Parathyroid adenoma (tissue), 2 donors: ENCODE data around the gene PHOSPHO1.

Experiments
- H2AFZ ChIP-seq: fragments of 300-600 bp; sonication (generic); one replicate; pipeline ENCODE4 v1.7.0; 2017; ENCODE audit warnings: antibody characterized with exemption, mild to moderate bottlenecking
- H3K27ac ChIP-seq: fragments of 300-600 bp; sonication (generic); one replicate; pipeline ENCODE4 v1.7.0; 2017
- H3K27me3 ChIP-seq: fragments of 300-600 bp; sonication (generic); one replicate; pipeline ENCODE4 v1.7.0; 2017; ENCODE audit warnings: low read length; ENCODE audit not compliant: control insufficient read depth, insufficient read depth
- H3K36me3 ChIP-seq: fragments of 300-600 bp; sonication (generic); one replicate; pipeline ENCODE4 v1.7.0; 2017; ENCODE audit warnings: low read length; ENCODE audit not compliant: control insufficient read depth, insufficient read depth
- H3K4me1 ChIP-seq: fragments of 300-600 bp; sonication (generic); one replicate; pipeline ENCODE4 v1.7.0; 2017; ENCODE audit warnings: control low read depth
- H3K4me2 ChIP-seq: fragments of 300-600 bp; sonication (generic); one replicate; pipeline ENCODE4 v1.7.0; 2017; ENCODE audit warnings: low read length
- H3K4me3 ChIP-seq: fragments of 300-600 bp; sonication (generic); one replicate; pipeline ENCODE4 v1.7.0; 2017; ENCODE audit warnings: low read depth, low read length
- H3K79me2 ChIP-seq: fragments of 300-600 bp; sonication (generic); one replicate; pipeline ENCODE4 v1.7.0; 2017; ENCODE audit warnings: control low read depth
- H3K9ac ChIP-seq: fragments of 300-600 bp; sonication (generic); one replicate; pipeline ENCODE4 v1.7.0; 2017; ENCODE audit warnings: mild to moderate bottlenecking
- H3K9me3 ChIP-seq: fragments of 300-600 bp; sonication (generic); one replicate; pipeline ENCODE4 v1.7.0; 2017; ENCODE audit warnings: low read length; ENCODE audit not compliant: control insufficient read depth
- CTCF ChIP-seq: fragments of 300-600 bp; sonication (generic); IDR thresholded peaks from one replicate; pipeline ENCODE4 v1.7.0; 2017; ENCODE audit warnings: antibody characterized with exemption, mild to moderate bottlenecking
- donor health status: primary hyperparathyroidism.

PHOSPHO1 gene

GRCh38 chr17:49229076-49229804 lies 1.3 kb downstream of the PHOSPHO1 start:
- TF ChIP-seq CTCF = no peak
- no peak overlapping the region for H3K4me3 ChIP-seq
- H3K27me3 ChIP-seq = no peaks in the 10 kb centered on the region

GRCh38 chr17:49227436-49228261 lies 2.9 kb downstream of the PHOSPHO1 start:
- TF ChIP-seq CTCF = peak; percentile 90
- Histone ChIP-seq H3K4me3 (no peak overlapping the region), H3K79me2 (no peaks in the 10 kb centered on the region), H3K9ac (no peak overlapping the region), H3K27ac (no peak overlapping the region), H3K36me3 (no peaks in the 10 kb centered on the region), H3K27me3 (no peaks in the 10 kb centered on the region), H3K4me2 (no peak overlapping the region), H3K4me1 (no peaks in the 10 kb centered on the region), H2AFZ (no peak overlapping the region), H3K9me3 (no peaks in the 10 kb centered on the region)

More at GRCh38 chr17:49229076-49229804, 1.3 kb downstream of the PHOSPHO1 start:
- no peaks in the 10 kb centered on the region for H3K79me2 ChIP-seq
- no peak overlapping the region for H3K27ac ChIP-seq
- H3K9ac ChIP-seq = no peak overlapping the region
- H3K36me3 ChIP-seq = no peaks in the 10 kb centered on the region
- H2AFZ ChIP-seq = no peak overlapping the region
- no peak overlapping the region for H3K4me2 ChIP-seq
- H3K4me1 ChIP-seq = no peaks in the 10 kb centered on the region
- H3K9me3 ChIP-seq = no peaks in the 10 kb centered on the region

GRCh38 chr17:49226771-49227435 lies 3.7 kb downstream of the PHOSPHO1 start:
- Histone ChIP-seq H3K4me1 (no peaks in the 10 kb centered on the region), H3K36me3 (no peaks in the 10 kb centered on the region)

DNA sequence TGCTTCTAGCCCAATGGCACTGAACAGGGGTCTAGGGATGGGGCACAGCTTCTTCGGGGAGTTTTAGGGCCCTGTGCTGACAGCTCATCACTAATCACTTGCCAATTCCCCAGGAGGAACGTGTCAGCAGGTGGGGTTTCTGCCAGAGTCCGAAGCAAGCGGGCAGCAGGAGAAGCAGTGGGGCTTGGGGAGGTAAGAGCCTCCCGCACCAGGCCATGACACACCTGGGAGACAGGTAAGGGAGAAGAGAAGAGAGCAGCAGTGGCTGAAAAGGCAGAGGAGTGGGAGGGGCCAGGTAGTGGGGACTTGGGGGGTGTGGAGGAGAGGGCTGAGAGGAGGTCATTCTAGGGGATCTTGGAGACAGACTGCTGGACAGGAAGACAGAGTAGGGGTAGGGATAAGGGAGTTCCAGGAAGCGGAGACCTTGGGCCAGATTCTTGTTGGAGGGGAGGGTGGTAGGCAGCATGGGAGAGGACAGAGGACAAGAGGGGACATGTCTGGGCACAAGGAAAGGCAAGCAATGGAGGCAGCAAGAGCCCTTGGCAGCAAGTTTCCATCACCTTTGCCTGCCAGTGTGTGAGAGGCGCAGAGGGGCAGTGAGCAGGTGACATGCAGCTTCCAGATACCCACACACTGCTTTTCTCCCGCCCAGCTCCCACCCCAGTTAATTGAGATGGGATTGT lies 4.9 kb downstream of the PHOSPHO1 start:
- H3K36me3 ChIP-seq = no peaks in the 10 kb centered on the region
- no peak overlapping the region for H3K4me3 ChIP-seq
- TF ChIP-seq CTCF = no peak
- H3K4me1 ChIP-seq = no peaks in the 10 kb centered on the region
- H3K27me3 ChIP-seq = no peaks in the 10 kb centered on the region
- no peaks in the 10 kb centered on the region for H3K9me3 ChIP-seq
- H3K9ac ChIP-seq = no peak overlapping the region
- no peak overlapping the region for H2AFZ ChIP-seq
- H3K27ac ChIP-seq = no peak overlapping the region
- H3K4me2 ChIP-seq = no peak overlapping the region
- no peaks in the 10 kb centered on the region for H3K79me2 ChIP-seq

More at GRCh38 chr17:49226771-49227435, 3.7 kb downstream of the PHOSPHO1 start:
- Histone ChIP-seq H3K27me3 (no peaks in the 10 kb centered on the region), H3K4me2 (no peak overlapping the region), H3K4me3 (no peak overlapping the region), H3K9ac (no peak overlapping the region), H3K79me2 (no peaks in the 10 kb centered on the region), H3K27ac (no peak overlapping the region), H2AFZ (no peak overlapping the region), H3K9me3 (no peaks in the 10 kb centered on the region)
- no peak for TF ChIP-seq CTCF
